ENCODE data around the gene TSFM. TPM values are rescaled to one million over a fixed set of nuclear protein-coding genes. Genes with fewer than 3 reads are reported as not detected.

TSFM gene
- total and polyA plus RNA-seq, 11 donors = 37.6 to 80.8 (median 45.4) TPM

- H3K4me1 ChIP-seq = peaks cover 52 to 100% (median 99%) of the 10 kb centered on the region in 12 donors
- DNase-seq = no peak
- no peak for TF ChIP-seq CTCF (IDR thresholded peaks at IDR 0.05)
- no peak for TF ChIP-seq POLR2A (IDR thresholded peaks at IDR 0.05)
- no peaks in the 10 kb centered on the region for H3K27me3 ChIP-seq
- intact Hi-C loops (cut with DNase I) = no loop called here
- peak overlapping the region in 1 of 12 donors; percentile 22 for H3K4me3 ChIP-seq
- WGBS, 4 donors = 29 to 54% (median 30%) methylated on average over 1 of the region's 1 CpG; no CpG with 5 or more reads in 1 of the 4 donors
- peak overlapping the region in 9 of 12 donors; percentile 33 to 82 (median 51) for H3K27ac ChIP-seq
- ATAC-seq = no peak
- H3K9me3 ChIP-seq = no peaks in the 10 kb centered on the region
- peaks cover 0 to 22% (median 6%) of the 10 kb centered on the region in 9 donors for H3K36me3 ChIP-seq
Observed at GRCh38 chr12:57834086-57834876, 51.7 kb downstream of the TSFM start.

- peaks cover 57 to 100% (median 100%) of the 10 kb centered on the region in 12 donors for H3K4me1 ChIP-seq
- intact Hi-C loops (cut with DNase I) = loop anchor here in 1 of 10 donors (5.0 kb wide), 1 partner anchor 62 kb away; no protein-coding TSS in a partner anchor
- peak overlapping the region in 11 of 12 donors; percentile 51 to 100 (median 70) for H3K27ac ChIP-seq
- DNase-seq = no peak
- H3K4me3 ChIP-seq = peak overlapping the region in 9 of 12 donors; percentile 6 to 49 (median 26)
- no peaks in the 10 kb centered on the region for H3K27me3 ChIP-seq
- TF ChIP-seq CTCF (IDR thresholded peaks at IDR 0.05) = no peak
- TF ChIP-seq POLR2A (IDR thresholded peaks at IDR 0.05) = no peak
- H3K36me3 ChIP-seq = peaks cover 0 to 12% (median 0%) of the 10 kb centered on the region in 9 donors
- WGBS, 4 donors = 37 to 43% (median 39%) methylated on average over 8 to 9 of the region's 9 CpGs
- no peaks in the 10 kb centered on the region for H3K9me3 ChIP-seq
- ATAC-seq = peak in 1 of 4 donors; percentile 6
Observed at GRCh38 chr12:57835366-57836288, 53.0 kb downstream of the TSFM start.

GRCh38 chr12:57836442-57837375, 54.1 kb downstream of the TSFM start:
- Histone ChIP-seq H3K27me3 (no peaks in the 10 kb centered on the region), H3K4me3 (peak overlapping the region in 10 of 12 donors; percentile 6 to 49 (median 26)), H3K9me3 (no peaks in the 10 kb centered on the region), H3K27ac (peak overlapping the region in 11 of 12 donors; percentile 51 to 100 (median 70)), H3K36me3 (peaks cover 0 to 7% (median 0%) of the 10 kb centered on the region in 9 donors), H3K4me1 (peaks cover 65 to 100% (median 100%) of the 10 kb centered on the region in 12 donors)
- ATAC-seq (peak; percentile 37 to 76 (median 52)), DNase-seq (peak; percentile 87 to 91 (median 90))
- WGBS, 4 donors = 7 to 16% (median 7%) methylated on average over 13 of the region's 13 CpGs
- intact Hi-C loops (cut with DNase I) = loop anchor here in 1 of 10 donors (5.0 kb wide), 1 partner anchor 61 kb away; no protein-coding TSS in a partner anchor
- TF ChIP-seq CTCF (IDR thresholded peaks at IDR 0.05) (no peak), POLR2A (IDR thresholded peaks at IDR 0.05) (no peak)
